ENCODE data around the gene TKTL2.

TKTL2 gene

GRCh38 chr4:163485589-163485988, 12.0 kb upstream of the TKTL2 start:
- no peak for TF ChIP-seq MYC (IDR thresholded peaks at IDR 0.05; ENCODE audit: low read depth, low read length)
- TF ChIP-seq CTCF (IDR thresholded peaks at IDR 0.05; ENCODE audit: low read depth, low read length), result no peak
- TF ChIP-seq POLR2A (IDR thresholded peaks at IDR 0.05; ENCODE audit: extremely low read depth, insufficient read length), result no peak
- no peak for TF ChIP-seq MAX (IDR thresholded peaks at IDR 0.05; ENCODE audit: low read depth, low read length)
- DNase-seq (ENCODE audit: low read depth), result no peak
- H3K4me3 ChIP-seq (ENCODE audit: low read depth, low read length), result no peak overlapping the region

- H3K4me3 ChIP-seq (ENCODE audit: low read depth, low read length), result no peak overlapping the region
- TF ChIP-seq CTCF (IDR thresholded peaks at IDR 0.05; ENCODE audit: low read depth, low read length), result peak; percentile 36
- TF ChIP-seq MYC (IDR thresholded peaks at IDR 0.05; ENCODE audit: low read depth, low read length), result no peak
- peak; percentile 67 for DNase-seq (ENCODE audit: low read depth)
Measured at GRCh38 chr4:163484906-163485305, 11.4 kb upstream of the TKTL2 start.

GRCh38 chr4:163482190-163482589, 8.6 kb upstream of the TKTL2 start:
- DNase-seq (ENCODE audit: low read depth), result no peak
- TF ChIP-seq MAX (IDR thresholded peaks at IDR 0.05; ENCODE audit: low read depth, low read length) (no peak), MYC (IDR thresholded peaks at IDR 0.05; ENCODE audit: low read depth, low read length) (no peak), POLR2A (IDR thresholded peaks at IDR 0.05; ENCODE audit: extremely low read depth, insufficient read length) (no peak), CTCF (IDR thresholded peaks at IDR 0.05; ENCODE audit: low read depth, low read length) (no peak)
- H3K4me3 ChIP-seq (ENCODE audit: low read depth, low read length), result no peak overlapping the region

- DNase-seq (ENCODE audit: low read depth), result no peak
- no peak overlapping the region for H3K4me3 ChIP-seq (ENCODE audit: low read depth, low read length)
- TF ChIP-seq CTCF (IDR thresholded peaks at IDR 0.05; ENCODE audit: low read depth, low read length), result no peak
- no peak for TF ChIP-seq MYC (IDR thresholded peaks at IDR 0.05; ENCODE audit: low read depth, low read length)
Measured at GRCh38 chr4:163476761-163477438, 3.3 kb upstream of the TKTL2 start.

GRCh38 chr4:163474027-163474426, 473 bp upstream of the TKTL2 start:
- TF ChIP-seq CTCF (IDR thresholded peaks at IDR 0.05; ENCODE audit: low read depth, low read length) (no peak), MAX (IDR thresholded peaks at IDR 0.05; ENCODE audit: low read depth, low read length) (no peak), MYC (IDR thresholded peaks at IDR 0.05; ENCODE audit: low read depth, low read length) (no peak), POLR2A (IDR thresholded peaks at IDR 0.05; ENCODE audit: extremely low read depth, insufficient read length) (no peak)
- no peak for DNase-seq (ENCODE audit: low read depth)
- H3K4me3 ChIP-seq (ENCODE audit: low read depth, low read length), result no peak overlapping the region

- no peak for DNase-seq (ENCODE audit: low read depth)
- no peak for TF ChIP-seq MYC (IDR thresholded peaks at IDR 0.05; ENCODE audit: low read depth, low read length)
- TF ChIP-seq POLR2A (IDR thresholded peaks at IDR 0.05; ENCODE audit: extremely low read depth, insufficient read length), result no peak
- H3K4me3 ChIP-seq (ENCODE audit: low read depth, low read length), result no peak overlapping the region
Measured at GRCh38 chr4:163473130-163473529, 424 bp downstream of the TKTL2 start.
